NCI-H2029 treated with DMSO at 0.1 percent for 48 hours (cell line): Measurements from ENCODE around the gene CHST8.

Source experiments
- DNase-seq: peaks from one replicate; lab custom pipeline; 2025; lab: John Stamatoyannopoulos, UW

Gene CHST8

DNA sequence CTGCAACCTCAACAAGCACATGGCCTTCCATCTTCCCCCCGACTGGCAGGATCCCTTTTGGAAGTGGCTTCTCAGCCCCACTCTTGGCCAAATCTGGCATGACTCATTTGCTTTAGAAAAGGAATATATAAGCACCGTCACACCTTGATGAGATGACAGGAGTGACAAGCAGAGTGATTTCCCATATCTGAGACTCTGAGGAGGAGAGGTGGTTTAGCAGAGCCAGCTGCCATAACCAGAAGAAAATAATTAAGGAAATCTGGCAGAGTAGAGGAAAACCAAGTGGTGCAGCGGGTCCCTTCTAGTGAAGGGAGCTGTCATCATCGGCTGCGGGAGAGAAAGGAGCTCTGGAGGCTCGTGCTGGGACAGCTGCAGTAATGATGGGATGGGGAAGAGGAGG lies 147.5 kb downstream of the CHST8 start:
- no peak for DNase-seq

DNA sequence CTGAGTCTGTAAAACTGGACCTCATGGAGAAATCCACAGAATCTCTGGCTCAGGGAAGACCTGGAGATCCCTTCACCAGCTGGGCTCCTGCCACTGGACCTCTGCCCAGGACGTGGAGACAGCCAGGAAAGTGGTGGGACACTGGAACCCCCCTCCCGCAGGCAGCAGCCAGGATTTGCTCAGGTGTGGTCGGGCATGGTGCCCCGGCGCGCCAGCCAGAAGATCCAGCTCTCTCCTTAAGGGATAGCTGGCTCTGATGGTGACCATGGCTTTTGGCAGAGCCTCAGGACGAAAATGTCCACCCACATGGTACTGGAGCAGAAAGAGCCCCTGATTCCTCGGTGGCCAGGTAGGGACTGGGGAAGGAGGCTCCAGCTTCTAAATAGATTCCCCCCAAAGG lies 148.4 kb downstream of the CHST8 start:
- DNase-seq, result no peak

DNA sequence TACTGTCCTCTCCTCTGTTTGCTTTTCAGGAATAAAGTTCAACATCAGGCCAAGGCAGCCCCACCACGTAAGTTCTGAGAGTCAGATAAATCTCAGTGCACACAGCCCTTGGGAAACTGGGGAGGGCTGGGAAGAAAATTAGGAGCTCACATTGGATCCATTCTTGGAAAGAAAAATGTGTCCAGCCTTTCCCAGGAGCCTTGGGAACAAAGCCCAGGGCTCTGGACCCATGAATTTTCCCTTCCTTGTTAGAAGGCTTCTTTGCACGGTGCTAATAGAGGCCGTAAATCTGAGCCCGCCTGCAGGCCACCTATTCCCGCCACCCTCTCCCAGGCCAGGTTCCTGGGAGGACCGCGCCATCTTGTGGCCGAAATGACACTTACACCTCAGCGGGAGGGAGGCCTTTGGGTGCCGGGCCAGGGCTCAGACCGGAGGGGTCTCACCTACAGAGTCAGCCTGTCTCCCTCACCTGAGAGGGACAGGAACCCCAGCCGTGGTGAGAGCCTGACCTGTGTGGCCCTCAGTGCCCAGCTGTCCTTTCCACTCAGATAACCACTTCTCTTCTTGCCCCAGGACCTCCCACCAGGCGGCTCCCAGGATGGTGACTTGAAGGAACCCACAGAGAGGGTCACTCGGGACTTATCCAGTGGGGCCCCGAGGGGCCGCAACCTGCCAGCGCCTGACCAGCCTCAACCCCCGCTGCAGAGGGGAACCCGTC lies 149.8 kb downstream of the CHST8 start:
- peak; percentile 64 for DNase-seq

DNA sequence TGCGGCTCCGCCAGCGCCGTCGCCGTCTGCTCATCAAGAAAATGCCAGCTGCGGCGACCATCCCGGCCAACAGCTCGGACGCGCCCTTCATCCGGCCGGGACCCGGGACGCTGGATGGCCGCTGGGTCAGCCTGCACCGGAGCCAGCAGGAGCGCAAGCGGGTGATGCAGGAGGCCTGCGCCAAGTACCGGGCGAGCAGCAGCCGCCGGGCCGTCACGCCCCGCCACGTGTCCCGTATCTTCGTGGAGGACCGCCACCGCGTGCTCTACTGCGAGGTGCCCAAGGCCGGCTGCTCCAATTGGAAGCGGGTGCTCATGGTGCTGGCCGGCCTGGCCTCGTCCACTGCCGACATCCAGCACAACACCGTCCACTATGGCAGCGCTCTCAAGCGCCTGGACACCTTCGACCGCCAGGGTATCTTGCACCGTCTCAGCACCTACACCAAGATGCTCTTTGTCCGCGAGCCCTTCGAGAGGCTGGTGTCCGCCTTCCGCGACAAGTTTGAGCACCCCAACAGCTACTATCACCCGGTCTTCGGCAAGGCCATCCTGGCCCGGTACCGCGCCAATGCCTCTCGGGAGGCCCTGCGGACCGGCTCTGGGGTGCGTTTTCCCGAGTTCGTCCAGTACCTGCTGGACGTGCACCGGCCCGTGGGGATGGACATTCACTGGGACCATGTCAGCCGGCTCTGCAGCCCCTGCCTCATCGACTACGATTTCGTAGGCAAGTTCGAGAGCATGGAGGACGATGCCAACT lies 150.5 kb downstream of the CHST8 start:
- DNase-seq, result no peak

DNA sequence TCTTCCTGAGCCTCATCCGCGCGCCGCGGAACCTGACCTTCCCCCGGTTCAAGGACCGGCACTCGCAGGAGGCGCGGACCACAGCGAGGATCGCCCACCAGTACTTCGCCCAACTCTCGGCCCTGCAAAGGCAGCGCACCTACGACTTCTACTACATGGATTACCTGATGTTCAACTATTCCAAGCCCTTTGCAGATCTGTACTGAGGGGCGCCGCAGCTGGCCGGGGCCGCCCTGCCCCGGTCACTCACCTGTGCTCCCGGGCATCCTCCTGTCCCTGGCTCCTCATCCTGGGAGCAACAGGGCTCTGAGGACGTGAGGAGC lies 151.1 kb downstream of the CHST8 start:
- no peak for DNase-seq

DNA sequence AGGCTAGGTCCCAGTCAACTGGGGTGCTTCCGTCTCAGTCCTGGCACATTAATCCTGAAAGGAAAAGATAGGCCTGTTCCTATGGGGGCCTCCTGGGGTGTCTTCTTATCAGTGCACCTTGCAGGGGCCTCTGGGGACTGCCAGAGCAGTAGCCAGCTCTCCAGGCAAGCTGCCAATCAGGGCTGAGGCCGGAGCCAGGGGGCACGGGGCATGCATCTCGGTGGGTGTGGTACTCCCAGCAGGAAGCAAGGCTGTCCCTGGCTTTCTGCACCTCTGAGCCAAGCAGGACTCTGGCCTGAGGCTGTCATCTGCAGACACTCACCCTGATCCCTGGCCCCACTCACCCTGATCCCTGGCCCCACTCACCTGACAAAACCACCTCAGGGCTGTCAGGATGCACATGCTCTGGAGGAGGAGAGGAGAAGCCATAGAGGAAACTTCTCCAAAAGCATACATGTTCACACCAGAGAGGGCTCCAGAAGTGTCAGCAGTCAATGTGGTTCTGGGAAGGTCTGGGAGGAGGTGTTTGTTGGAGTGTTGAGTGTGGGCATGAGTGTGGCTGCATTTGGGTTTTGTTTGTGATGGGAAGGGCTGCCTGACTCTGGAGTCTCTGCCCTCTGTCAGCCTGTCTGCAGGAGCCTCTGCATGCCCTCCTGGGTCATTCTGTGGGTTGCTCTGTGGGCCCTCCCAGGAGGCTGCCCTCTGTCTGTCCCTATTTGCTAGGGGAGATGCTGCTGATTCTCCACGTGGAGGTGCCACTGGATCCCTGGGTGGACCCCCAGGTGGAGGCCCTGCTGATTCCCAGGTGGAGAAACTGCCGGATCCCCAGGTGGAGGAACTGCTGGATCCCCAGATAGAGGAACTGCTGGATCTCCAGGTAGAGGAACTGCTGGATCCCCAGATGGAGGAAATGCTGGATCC lies 152.2 kb downstream of the CHST8 start:
- DNase-seq, result no peak

DNA sequence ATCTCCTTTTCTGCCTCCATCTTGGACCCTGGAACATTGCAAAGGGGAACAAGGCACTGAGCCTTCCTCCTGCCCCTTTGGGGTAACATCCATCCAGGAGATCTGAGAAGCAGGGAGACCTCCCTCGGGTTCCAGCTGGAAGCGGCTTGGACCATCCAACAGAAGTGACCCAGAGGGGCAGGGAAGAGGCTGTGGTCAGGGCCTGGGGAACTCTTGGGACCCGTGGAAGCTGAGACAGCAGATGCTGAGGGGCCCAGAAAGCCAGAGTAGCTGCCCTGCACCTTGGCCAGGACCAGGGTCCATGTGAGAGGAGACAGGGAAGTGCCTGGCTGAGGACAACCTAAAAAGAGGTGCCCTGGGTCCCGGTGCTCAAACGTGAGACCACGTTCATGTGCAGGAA lies 153.0 kb downstream of the CHST8 start:
- no peak for DNase-seq

DNA sequence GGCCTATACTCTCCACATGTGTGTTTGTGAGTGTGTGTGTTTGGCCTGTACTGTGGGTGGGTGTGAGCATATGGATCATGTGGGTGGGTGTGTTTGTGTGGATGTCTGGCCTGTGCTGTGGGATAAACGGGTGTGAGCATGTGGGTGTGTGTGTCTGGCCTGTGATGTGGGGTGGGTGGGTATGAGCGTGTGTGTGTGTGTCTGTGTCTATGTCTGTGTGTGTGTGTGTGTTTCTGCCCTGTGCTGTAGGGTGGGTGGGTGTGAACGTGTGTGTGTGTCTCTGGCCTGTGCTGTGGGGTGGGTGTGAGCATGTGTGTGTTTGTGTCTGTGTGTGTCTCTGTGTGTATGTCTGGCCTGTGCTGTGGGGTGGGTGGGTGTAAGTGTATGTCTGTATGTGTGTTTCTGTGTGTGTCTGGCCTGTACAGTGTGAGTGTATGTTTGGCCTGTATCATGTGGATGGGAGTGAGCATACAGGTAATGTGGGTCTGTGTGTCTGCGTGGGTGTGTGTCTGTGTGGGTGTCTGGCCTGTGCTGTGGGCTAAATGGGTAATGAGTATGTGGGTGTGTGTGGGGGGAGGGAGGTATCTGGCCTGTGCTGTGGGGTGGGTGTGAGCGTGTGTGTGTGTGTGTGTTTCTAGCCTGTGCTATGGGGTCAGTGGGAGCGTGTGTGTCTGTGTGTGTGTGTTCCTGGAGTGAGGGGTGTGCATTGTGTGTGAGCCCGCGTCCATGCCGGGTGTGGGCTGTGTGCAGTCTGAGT lies 154.2 kb downstream of the CHST8 start:
- no peak for DNase-seq

DNA sequence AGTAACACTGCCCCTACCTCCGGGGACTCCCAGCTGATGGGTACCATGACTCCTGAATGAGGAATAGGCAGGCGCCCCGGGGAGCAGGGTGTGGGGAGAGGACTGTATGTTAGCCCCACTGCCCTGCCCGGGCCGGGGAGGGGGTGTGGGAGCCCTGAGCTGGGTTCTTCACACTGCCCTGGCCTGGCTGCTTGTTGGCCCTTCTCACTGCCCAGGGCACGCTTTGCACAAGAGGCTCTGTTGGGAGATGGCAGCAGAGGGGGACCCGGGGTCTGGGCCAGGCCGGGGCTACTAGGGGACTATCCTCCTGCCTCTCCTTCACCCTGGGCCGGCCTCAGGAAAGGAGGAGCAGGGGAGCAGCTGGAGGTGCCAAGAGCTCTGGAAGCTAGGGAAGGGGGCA lies 155.6 kb downstream of the CHST8 start:
- no peak for DNase-seq

DNA sequence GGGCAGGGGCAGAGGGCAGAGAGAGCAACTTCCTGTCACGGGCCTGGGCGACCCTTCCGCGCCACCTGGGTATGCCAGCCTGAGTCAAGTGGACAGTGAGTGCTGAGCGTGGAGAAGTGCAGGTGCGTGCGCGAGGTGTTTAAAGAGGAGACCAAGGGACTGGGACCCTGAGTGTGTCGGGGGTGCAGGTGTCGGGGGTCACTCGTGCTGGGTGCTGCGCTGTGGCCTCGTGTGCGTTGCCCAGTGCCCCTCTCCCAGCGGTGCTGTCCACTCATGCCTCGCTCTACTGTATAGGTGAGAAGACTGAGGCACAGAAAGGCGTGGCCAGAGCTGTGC lies 156.0 kb downstream of the CHST8 start:
- no peak for DNase-seq

DNA sequence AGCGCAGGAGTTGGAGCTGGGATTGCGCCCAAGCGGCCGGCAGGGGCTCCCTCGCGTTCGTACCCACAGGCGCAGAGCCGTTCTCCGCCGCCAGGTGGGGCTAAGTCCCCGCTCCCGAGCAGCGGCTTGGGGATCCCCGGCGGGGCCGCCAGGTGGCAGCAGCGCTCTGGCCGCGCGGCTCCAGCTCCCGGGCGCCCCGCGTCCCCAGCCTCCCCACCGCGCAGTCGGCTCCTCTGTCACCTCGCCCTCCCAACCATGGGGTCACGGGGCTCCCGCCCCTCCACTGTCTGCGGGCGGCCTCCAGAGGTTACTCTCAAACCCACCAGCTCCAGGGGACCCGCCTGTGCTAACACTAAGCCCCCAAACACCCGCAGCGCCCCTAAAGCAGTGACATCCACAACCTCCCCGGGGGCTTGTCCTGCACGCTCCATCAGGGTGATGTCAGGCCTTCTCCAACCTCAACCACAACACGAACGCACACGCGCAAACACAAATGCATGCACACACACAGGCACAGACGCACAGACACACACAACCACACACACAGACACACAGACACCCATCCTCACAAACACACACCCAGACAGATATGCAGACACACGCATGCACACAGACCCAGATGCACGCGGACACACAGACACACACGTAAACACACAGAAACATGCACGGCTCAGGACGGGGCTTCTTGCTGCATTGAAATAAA lies 156.5 kb downstream of the CHST8 start:
- DNase-seq, result peak; percentile 26

DNA sequence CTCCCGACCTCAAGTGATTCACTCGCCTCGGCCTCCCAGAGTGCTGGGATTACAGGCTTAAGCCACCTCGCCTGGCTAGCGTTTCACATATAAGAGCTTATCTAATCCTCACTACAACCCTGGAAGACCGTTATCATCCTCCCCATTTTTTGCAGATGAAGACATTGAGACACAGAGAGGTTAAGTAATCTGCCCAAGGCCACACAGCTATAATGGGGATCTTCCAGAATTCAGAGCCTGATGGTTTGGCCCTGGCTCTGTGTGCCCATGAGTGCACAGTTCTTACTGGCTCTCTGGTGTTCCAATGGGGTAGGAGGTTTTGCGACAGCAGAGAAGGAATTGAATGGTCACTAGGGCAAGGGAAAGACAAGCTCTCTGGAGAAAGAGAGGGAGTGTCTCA lies 158.1 kb downstream of the CHST8 start:
- DNase-seq, result no peak

DNA sequence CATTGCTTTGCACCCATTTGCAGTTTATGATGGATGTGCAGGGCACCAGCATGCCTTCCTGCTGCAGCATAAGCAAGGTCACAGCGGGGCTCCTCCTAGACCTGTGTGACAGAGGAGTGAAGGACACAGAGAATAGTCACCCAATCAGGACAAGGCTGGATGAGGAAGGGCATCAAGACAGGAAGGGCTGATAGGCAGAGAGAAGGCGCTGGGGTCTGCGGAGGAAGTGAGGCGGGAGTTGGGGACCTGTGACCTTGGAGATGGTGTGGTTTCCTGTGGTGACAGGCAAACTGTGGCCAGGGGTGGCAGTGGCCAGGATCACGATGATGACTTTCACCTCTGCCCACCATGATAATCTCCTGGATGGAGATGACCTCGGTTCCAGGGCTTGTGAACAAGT lies 158.5 kb downstream of the CHST8 start:
- no peak for DNase-seq

DNA sequence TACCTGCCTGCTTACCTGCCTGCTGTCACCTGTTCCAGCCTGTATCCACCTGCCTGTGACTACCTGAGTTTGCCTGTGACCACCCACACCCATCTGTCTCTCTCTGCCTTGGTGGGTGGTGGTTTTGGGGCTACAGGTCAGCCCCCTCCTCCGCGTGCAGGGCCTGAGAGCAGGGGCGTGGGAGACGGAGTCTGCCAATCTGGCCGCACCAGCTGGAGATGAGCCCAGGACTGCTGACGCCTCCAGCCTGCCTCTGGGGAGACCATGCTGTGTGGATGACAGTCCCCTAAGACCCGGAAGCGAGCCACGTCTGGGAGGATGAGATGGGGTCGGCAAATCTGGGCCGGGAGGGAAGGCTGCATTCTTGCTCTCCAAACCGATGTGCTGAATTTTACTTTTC lies 159.0 kb downstream of the CHST8 start:
- DNase-seq, result no peak

DNA sequence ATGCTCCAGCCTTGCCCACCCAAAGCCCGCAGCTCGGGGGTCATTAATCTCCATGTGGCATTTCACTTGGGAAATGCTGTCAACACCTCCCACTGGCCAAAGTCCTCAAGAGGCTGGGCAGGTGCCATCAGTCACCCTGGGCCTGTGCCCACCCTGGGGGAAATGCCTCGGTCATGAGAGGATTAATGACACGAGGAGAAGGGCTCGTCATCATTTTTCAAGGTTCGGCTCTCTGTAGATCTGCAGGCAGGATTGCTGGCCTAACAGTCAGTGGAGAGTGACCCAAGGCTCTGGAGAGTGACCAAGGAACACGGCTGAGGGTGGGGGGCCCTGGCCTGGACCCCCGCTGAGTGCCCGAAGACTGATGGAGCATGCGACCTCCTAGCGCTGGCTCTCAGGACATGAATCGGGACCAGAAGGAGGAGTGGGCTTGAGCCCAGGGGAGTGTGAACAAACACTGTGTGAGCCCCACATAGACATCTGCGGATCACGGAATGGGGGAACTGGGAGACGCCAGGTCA lies 159.7 kb downstream of the CHST8 start:
- no peak for DNase-seq

DNA sequence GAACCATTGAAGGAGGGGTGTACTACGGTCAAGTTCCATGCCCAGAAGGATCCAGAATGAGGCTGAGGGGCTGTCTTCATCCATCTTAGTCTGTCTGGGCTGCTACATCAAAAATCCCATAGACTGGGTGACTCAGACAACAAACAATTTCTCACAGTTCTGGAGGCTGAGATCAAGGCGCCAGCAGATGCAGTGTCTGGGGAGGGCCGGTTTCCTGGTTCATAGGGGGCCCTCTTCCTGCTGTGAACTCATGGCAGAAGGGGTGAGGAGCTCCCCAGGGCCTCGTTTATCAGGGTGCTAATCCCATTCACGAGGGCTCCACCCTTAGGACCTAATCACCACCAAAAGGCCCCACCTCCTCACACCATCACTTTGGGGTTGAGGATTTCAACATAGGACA lies 160.2 kb downstream of the CHST8 start:
- DNase-seq, result no peak

DNA sequence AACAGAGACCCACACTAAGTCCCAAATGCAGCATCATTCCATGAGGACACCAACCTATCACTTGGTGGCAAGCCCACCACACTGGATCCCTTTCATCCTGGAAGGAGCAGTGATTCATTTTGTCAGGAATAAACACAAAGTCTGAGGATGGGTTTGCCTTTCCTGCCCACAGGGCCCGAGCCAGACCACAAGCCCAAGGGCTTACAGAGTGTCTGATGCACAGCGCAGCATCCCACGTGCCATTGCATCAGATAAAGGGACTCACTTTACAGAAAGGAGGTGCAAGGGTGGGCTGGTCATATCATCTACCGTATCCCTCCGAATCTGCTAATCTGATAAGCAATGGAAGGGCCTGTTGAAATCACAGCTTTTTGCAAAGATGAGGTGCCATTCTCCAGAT lies 162.7 kb downstream of the CHST8 start:
- no peak for DNase-seq

DNA sequence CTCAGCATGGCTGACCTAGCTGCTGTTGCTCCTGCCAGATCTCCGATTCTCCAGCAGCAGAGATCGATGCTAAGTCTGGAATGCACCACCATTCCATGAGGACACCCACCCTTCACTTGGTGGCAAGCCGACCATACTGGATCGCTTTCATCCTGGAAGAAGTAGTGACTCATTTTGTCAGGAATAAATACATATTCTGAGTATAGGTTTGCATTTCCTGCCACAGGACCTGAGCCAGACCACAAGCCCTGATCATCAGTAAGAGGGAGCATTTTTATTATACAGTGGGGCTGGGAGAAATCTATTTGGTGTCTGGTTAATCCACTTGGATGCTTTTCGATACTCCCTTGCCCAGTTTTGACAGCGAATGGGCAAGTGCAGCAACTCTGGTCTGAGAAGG lies 164.0 kb downstream of the CHST8 start:
- no peak for DNase-seq

DNA sequence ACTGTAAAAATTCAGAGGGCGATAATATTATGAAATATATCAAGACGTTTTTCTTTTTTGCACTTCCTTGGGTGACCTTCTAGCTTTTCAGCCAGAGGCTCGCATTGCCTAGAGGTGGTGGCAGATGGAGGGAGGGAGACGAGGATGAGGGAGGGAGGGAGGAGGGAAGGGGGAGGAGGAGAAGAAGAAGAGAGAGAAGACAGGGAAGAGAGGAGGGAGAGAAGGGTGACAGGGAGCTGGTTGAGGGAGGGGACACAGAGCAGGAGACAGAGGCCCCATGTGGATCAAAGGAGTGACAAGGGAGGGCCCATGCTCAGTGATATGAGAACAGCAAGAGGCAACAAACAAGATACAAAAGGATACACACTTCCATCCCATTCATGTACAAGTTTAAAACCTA lies 166.9 kb downstream of the CHST8 start:
- DNase-seq, result no peak

DNA sequence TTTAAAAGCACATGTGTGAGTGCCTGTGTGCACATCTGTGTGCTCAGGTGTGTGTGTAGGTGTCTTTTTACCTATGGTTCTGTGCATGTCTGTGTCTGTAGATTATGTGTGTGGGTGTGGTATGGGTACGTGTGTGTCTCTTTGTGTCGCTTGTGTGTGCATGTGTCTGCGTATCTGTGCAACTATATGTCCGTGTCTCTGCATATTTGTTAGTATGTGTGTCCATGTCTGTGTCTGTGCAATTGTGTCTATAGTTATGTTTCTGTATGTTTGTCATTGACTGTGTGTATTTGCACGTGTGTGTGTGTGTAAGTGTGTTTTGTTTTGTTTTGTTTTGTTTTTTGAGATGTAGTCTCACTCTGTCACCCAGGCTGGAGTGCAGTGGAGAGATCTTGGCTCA lies 167.6 kb downstream of the CHST8 start:
- no peak for DNase-seq

DNA sequence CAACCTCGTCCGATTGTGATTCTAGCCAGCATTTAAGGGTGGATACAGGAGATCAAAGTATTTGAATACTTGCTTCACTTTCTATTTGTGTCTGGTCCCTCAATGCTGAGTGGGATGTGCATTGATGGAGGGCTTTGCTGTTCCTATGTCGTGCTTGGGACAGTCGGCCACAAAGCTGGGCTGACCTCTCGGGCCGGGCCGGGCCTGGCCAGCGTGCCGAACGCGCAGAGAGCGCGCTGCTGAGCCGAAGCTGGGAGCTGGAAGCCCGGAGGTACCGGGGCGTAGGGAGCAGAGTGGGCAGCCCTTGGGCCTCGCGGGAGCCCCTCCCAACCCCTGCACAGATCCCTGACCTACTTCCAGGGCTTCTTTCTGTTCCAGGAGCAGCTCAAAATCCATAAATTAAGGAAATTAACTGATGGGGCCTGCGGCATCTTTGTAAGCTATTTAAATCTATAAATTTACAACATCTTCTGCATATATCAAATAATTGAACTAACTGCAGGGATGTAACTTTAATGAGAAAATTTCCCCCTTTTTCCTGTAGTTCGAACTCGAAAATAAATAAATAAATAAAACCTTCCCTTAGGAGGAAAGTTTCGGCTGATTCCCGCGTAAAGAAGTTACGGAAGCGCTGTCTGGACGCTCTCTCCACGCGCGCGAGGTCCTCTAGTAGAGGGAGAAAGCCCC lies 173.1 kb downstream of the CHST8 start:
- DNase-seq, result no peak
